Activated T-cell treated with anti-CD3 and anti-CD28 coated beads, Interleukin-2, amount 50 U/mL, for 24 hours (primary cell): Measurements from ENCODE around the gene CFLAR.
A peak's percentile ranks its signal among the peaks of the same experiment; 100 is the strongest.
"Not testable (repeated sequence)": the region's sequence is repeated elsewhere in the genome, so short reads cannot be mapped to it uniquely, and the experiment has no call there.

Experiments used
- DNase-seq: peaks from one replicate; pipeline ENCODE4 v3.0.0-alpha.2; 2020
- H3K27ac Mint-ChIP-seq: 2 replicates; pipeline ENCODE4 v1.8.0; 2020; ENCODE audit warnings: mild to moderate bottlenecking, mixed read lengths
- H3K27me3 Mint-ChIP-seq: 2 replicates; pipeline ENCODE4 v1.8.0; 2020; ENCODE audit warnings: mixed read lengths
- H3K36me3 Mint-ChIP-seq: 2 replicates; pipeline ENCODE4 v1.8.0; 2020; ENCODE audit warnings: low read depth, mixed read lengths
- H3K4me1 Mint-ChIP-seq: 2 replicates; pipeline ENCODE4 v1.8.0; 2020; ENCODE audit warnings: low read depth, mixed read lengths
- H3K4me3 Mint-ChIP-seq: 2 replicates; pipeline ENCODE4 v1.8.0; 2020; ENCODE audit warnings: mild to moderate bottlenecking, moderate library complexity, mixed read lengths
- H3K9me3 Mint-ChIP-seq: 2 replicates; pipeline ENCODE4 v1.8.0; 2020; ENCODE audit warnings: mixed read lengths

The CFLAR gene

DNA sequence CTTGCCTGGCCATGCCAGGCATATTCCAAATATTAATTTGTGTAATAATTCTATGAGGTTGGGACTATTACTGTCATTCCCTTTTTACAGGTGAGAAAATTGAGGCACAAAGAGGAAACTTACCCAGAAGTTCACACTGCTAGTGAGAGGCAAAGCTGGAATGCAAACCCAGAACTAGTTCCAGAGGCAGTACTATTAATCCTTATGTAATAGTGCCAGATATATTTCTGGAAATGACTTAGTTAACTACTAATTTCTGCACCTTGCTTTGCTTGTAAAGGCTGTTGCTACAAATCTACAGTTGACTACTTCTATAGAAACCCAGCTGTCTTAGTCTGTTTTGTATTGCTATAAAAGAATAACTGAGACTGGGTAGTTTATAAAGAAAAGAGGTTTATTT, 5.3 kb upstream of the CFLAR start:
- Mint-ChIP-seq H3K27me3 (no peaks in the 10 kb centered on the region), H3K4me3 (no peak overlapping the region), H3K9me3 (no peaks in the 10 kb centered on the region), H3K4me1 (peaks cover 23% of the 10 kb centered on the region), H3K36me3 (peaks cover 2% of the 10 kb centered on the region), H3K27ac (no peak overlapping the region)
- no peak for DNase-seq

DNA sequence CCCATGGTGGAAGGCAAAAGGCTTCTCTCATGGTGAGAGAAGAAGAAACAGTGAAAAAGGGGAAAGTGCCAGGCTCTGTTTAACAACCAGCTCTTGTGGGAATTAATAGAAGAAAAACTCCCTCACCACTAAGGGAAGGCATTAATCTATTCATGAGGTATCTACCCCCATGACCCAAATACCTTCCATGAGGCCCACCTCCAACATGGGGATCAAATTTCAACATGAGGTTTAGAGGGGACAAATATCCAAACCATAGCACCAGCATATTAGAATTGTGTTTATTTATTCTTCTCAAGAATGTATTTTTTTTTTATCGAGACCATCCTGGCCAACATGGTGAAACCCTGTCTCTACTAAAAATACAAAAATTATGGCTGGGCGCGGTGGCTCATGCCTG, 4.9 kb upstream of the CFLAR start:
- H3K9me3 Mint-ChIP-seq = no peaks in the 10 kb centered on the region
- no peak overlapping the region for H3K27ac Mint-ChIP-seq
- peaks cover 27% of the 10 kb centered on the region for H3K4me1 Mint-ChIP-seq
- H3K4me3 Mint-ChIP-seq = no peak overlapping the region
- DNase-seq = no peak
- H3K27me3 Mint-ChIP-seq = no peaks in the 10 kb centered on the region
- H3K36me3 Mint-ChIP-seq = peaks cover 7% of the 10 kb centered on the region

DNA sequence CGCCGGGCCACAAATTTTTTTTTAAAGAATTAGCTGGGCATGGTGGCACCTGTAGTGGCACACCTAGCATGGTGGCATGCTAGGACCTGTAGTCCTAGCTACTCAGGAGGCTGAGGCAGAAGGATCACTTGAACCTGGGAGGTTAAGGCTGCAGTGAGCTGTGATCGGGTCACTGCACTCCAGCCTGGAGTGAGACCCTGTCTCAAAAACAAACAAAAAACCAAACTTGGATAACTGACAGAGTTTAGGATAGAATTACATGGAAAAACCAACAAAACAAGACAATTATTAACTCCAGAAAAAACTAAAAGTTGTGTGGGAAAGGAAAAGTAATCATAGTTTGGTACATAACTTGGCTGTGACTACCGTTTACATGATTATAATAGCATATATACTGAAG, 1.6 kb upstream of the CFLAR start:
- peak overlapping the region; percentile 90 for H3K4me3 Mint-ChIP-seq
- DNase-seq = no peak
- H3K27me3 Mint-ChIP-seq = no peaks in the 10 kb centered on the region
- peak overlapping the region; percentile 99 for H3K27ac Mint-ChIP-seq
- H3K36me3 Mint-ChIP-seq = peaks cover 29% of the 10 kb centered on the region
- H3K4me1 Mint-ChIP-seq = peaks cover 40% of the 10 kb centered on the region
- no peaks in the 10 kb centered on the region for H3K9me3 Mint-ChIP-seq

DNA sequence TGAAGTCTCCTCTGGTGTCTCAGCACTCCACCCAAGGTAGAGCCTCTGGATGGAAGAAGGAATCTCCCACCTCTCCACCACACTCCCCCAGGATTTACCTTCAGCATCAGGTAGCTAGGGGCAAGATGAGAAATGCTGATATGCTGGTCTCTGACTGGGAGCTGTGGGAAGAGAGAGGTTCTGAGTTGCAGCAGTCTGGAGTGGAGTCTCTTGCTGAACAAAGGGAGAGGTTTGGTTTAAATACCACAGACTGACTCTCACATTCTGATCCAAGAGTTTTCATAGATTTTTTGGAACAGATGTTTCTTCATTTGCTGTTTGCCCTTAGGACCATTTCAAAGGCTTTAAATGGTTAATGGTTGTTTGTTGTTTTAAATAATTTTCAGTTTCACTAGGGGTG, 1.1 kb upstream of the CFLAR start:
- no peaks in the 10 kb centered on the region for H3K27me3 Mint-ChIP-seq
- peaks cover 40% of the 10 kb centered on the region for H3K4me1 Mint-ChIP-seq
- peak overlapping the region; percentile 90 for H3K4me3 Mint-ChIP-seq
- H3K36me3 Mint-ChIP-seq = peaks cover 34% of the 10 kb centered on the region
- no peak for DNase-seq
- H3K9me3 Mint-ChIP-seq = no peaks in the 10 kb centered on the region
- H3K27ac Mint-ChIP-seq = peak overlapping the region; percentile 99

DNA sequence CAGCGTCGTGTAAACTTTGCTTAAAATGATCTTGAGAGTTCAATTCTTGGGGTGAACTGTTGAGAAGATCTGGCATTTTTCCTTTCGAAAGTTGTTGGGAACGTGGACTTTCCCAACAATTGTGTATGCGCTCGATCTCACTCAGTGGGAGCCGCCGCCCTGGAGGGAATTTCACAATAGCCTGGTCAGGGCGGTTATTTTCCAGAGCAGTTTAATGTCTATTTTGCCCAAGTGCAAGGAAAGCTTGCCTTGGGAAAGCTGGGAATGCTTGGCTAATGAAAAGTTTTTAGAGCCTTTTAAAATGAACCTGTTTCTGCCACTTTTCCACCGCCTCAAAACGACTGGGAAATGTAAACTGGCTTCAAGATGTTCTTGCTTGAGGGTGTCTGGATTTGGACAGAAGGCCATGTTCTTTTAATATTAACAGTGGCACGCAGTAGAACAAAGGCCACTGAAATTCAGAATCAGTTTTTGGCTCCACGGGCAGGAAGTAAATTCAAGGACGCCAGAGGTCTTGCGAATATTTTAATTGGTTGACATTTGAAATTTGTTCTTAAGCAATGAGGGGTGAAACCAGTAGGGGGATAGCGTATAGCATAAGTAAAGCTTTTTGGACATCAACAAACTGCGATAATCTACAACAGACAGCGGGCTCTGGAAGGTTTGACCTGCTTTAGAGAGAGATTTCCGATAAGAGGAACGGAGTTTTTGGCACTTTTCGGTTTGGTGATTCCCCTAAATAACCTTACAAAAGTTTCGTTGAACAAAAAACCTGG, 1.2 kb downstream of the CFLAR start:
- H3K4me1 Mint-ChIP-seq = peaks cover 54% of the 10 kb centered on the region
- no peaks in the 10 kb centered on the region for H3K9me3 Mint-ChIP-seq
- H3K4me3 Mint-ChIP-seq = peak overlapping the region; percentile 90
- no peak for DNase-seq
- H3K27ac Mint-ChIP-seq = peak overlapping the region; percentile 99
- no peaks in the 10 kb centered on the region for H3K27me3 Mint-ChIP-seq
- peaks cover 56% of the 10 kb centered on the region for H3K36me3 Mint-ChIP-seq

DNA sequence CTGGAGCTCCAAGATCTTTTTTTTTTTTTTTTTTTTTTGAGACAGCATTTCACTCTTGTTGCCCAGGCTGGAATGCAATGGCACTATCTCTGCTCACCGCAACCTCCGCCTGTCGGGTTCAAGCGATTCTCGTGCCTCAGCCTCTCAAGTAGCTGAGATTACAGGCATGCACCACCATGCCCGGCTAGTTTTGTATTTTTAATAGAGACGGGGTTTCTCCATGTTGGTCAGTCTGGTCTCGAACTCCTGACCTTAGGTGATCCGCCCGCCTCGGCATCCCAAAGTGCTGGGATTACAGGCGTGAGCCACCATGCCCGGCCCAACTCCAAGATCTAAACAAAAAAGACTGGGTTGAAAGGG, 1.8 kb downstream of the CFLAR start:
- DNase-seq = peak; percentile 69
- Mint-ChIP-seq H3K4me3 (peak overlapping the region; percentile 90), H3K36me3 (peaks cover 61% of the 10 kb centered on the region), H3K27ac (peak overlapping the region; percentile 99), H3K4me1 (peaks cover 55% of the 10 kb centered on the region)
- H3K27me3 Mint-ChIP-seq, H3K9me3 Mint-ChIP-seq: not testable (repeated sequence)

DNA sequence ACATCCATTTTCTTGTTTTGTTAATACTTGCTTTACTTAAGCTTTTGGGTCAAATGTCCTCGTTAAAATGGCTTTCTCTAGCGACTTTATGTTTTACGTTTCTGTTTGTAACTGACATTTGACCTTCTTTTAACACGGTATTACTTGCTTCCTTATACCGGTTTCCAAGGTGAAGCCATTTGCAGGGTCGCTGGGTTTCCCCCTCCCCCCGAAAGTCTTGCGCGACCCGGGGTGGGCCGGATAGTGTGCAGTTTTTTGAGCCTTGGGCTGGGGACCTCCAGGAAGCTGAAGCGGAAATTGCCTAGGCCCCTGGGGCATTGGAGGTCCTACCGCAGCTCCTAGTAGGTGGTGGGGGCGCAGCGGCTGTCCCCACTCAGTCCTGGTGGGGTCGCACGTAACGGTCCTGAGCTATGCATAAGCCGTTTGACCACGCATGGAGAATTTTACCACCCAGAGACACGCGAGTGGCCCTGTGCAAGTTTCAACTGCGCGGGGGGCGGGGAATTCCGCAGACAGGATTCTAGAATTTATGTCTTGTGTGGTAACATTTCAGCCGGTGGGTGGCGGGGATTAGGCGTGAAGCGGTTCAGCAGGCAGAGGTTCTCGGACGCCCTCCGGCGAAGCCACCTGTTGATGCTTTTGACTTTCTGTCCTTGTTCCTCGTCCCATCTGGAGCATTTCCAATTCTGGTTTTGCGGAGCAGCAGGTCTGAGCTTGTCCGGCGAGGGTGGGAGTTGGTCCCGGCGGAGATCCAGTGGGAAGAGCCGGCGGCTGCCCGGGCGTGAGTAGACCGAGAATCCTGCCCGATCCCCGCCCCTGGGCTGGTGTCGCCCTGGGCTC, 2.4 kb downstream of the CFLAR start:
- DNase-seq = peak; percentile 89
- Mint-ChIP-seq H3K27ac (peak overlapping the region; percentile 99), H3K4me1 (peaks cover 61% of the 10 kb centered on the region), H3K36me3 (peaks cover 68% of the 10 kb centered on the region), H3K9me3 (no peaks in the 10 kb centered on the region), H3K4me3 (peak overlapping the region; percentile 90), H3K27me3 (no peaks in the 10 kb centered on the region)

DNA sequence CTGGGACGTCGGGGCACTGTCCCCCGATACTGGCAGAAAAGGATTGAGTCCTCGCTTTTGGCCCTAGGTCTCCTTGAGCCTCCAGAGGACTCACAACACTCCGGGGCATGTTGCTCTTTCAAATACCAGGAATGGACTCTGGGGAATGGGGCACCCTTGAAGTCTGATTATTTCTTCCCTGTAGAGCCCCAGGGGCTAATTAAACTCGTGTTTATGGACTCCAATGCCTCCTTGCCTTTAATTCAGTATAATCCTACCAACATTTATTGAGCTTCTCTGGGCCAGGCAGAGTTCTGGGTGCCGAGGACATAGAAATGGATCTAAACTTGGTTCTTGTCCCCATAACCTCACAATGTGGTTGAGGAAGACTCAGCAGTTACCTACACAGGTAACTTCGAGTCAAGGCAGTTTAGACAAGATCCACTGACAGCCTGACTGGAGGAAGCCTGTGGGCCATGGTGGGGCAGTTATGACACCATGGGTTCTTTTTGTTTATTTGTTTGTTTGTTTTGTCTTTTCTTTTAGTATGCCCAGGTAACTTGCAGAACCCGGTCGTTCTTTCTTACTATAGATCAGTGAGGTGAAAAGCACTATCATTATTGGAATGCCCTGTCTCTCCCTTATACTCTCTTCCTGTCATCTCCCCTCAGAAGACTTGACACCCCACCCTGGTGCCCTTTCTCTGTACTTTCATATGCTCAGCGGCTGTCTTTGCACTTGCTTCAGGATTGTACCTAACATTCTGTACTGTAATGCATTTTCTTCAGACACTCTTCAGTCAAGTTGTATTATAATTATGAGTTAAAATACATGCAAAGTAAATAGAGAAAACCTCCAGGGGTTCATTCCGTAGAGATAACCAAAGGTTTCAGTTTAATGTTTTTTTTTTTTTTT, 3.2 kb downstream of the CFLAR start:
- DNase-seq = no peak
- H3K4me1 Mint-ChIP-seq = peaks cover 65% of the 10 kb centered on the region
- H3K36me3 Mint-ChIP-seq = peaks cover 76% of the 10 kb centered on the region
- peak overlapping the region; percentile 99 for H3K27ac Mint-ChIP-seq
- peak overlapping the region; percentile 90 for H3K4me3 Mint-ChIP-seq
- no peaks in the 10 kb centered on the region for H3K9me3 Mint-ChIP-seq
- no peaks in the 10 kb centered on the region for H3K27me3 Mint-ChIP-seq

DNA sequence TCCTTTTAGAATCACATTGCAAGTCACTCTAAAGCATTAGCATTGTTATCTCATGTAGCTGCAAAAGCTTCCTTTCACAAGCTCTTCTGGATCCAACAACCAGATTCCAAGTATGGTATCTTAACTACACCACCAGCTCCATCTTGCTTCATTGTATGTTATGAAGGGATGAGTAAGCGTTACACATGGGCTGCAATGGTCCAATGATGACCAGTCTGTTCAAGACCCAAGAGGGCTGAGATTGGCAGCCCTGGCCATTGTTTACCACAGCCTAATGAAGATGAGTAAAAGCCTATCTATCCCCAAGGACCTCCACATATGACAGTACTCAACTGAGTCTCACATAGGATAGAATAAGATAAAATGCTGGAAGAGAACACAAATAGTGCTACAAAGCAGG, 6.3 kb downstream of the CFLAR start:
- no peak for DNase-seq
- peak overlapping the region; percentile 90 for H3K4me3 Mint-ChIP-seq
- H3K4me1 Mint-ChIP-seq = peaks cover 70% of the 10 kb centered on the region
- peaks cover 78% of the 10 kb centered on the region for H3K36me3 Mint-ChIP-seq
- peak overlapping the region; percentile 99 for H3K27ac Mint-ChIP-seq
- no peaks in the 10 kb centered on the region for H3K27me3 Mint-ChIP-seq
- H3K9me3 Mint-ChIP-seq = no peaks in the 10 kb centered on the region

DNA sequence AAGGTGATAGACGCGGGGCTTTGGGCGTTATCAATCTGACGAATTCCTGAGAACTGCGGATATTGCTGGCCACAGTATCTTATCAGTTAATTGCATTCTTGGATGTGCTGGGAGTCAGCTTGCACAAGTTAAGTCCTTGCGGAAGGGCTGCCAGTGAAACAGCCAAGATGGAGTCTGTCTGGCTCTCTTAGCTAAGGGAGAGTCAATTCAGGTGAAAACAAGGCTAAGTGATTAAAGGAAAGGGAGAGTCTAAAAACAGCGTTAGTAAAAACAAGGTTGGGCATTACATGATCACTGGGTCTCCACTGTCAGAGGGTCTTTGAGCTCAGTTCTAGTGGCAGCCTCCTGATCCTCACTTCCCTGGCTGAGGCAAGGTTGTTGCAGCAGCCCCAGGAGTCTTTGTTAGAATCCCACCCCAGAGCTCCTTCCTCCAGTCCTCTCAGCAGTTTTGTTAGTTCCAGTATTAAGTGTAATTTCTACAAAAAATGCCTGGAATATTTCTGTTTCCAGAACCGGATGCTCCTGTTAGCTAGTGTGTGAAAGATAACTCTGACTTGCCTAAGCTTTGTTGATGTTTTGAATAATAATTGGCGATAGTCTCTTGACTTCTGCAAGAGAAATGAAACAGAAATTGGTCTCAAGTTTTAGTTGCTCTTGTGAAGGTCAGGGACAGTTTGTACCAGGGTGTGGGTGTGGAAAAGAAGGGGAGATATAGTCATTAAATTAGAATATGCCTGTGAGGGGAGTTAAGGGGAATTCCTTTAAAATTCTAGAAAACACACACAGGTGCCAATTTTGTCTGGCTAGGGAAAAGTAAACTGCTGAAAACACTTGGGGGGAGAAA, 10.6 kb downstream of the CFLAR start:
- Mint-ChIP-seq H3K4me1 (peaks cover 77% of the 10 kb centered on the region), H3K27me3 (no peaks in the 10 kb centered on the region), H3K9me3 (no peaks in the 10 kb centered on the region), H3K4me3 (peak overlapping the region; percentile 90), H3K36me3 (peaks cover 67% of the 10 kb centered on the region), H3K27ac (peak overlapping the region; percentile 99)
- DNase-seq = no peak

DNA sequence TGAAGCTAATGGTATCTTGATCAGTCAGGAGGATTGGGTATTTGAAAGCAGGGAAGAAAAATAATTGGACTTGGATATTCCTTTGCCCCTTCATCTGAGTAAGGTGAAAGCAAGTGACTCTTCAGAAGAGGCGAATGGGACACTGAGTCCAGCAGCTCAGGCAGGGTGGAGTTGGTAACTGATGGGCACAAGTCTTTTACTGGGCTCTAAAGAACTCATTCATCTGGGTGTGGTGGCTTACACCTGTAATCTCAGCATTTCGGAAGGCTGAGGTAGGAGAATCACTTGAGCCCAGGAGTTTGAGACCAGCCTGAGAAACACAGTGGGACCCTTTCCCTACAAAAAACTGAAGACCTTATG, 11.2 kb downstream of the CFLAR start:
- Mint-ChIP-seq H3K9me3 (no peaks in the 10 kb centered on the region), H3K27ac (peak overlapping the region; percentile 99), H3K4me3 (peak overlapping the region; percentile 90), H3K27me3 (no peaks in the 10 kb centered on the region), H3K36me3 (peaks cover 67% of the 10 kb centered on the region), H3K4me1 (peaks cover 74% of the 10 kb centered on the region)
- no peak for DNase-seq

DNA sequence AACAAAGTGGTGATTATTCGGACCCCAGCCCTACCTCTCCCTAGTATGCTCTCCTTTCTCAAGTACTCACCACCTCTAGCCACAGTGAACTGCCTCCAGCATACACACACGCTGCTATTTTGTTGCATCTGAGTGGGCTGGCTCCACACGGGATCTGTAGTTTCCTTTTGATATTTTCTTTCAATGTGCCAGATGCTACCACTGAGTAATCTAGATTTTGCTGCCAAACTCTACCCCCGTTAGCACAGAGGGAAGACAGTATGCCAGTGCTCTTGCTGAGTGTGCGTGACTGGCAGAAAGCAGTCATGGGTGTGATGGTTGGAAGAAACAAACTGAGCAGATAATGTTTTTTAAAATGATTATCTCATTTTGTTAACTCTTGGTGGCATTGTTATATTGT, 11.6 kb downstream of the CFLAR start:
- no peaks in the 10 kb centered on the region for H3K9me3 Mint-ChIP-seq
- peaks cover 71% of the 10 kb centered on the region for H3K4me1 Mint-ChIP-seq
- no peaks in the 10 kb centered on the region for H3K27me3 Mint-ChIP-seq
- peak overlapping the region; percentile 90 for H3K4me3 Mint-ChIP-seq
- peaks cover 66% of the 10 kb centered on the region for H3K36me3 Mint-ChIP-seq
- DNase-seq = peak; percentile 63
- H3K27ac Mint-ChIP-seq = peak overlapping the region; percentile 99

DNA sequence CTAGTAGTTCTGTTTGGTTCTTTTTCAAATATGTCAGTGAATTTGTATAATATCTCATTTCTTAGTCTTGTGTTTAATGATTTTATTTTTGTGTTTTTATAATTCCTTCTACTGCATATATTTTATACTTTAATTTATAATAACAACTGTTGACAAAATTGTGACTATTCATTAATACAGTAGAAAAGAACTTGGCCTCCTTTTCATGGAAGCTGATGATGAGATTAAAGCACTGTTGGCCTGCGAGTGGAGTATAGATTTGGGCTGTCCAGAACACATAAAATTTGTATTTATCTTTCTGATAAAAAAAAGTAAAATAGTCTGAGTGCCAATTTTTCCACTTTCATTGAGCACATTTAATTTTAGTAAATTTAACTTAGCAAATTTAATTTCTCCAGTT, 12.1 kb downstream of the CFLAR start:
- no peak for DNase-seq
- Mint-ChIP-seq H3K4me3 (peak overlapping the region; percentile 90), H3K4me1 (peaks cover 71% of the 10 kb centered on the region), H3K27ac (peak overlapping the region; percentile 99), H3K36me3 (peaks cover 66% of the 10 kb centered on the region), H3K9me3 (no peaks in the 10 kb centered on the region), H3K27me3 (no peaks in the 10 kb centered on the region)
